Astrocyte (in vitro differentiated cells and primary cell): ENCODE measurements around the gene GPBAR1. TPM values are rescaled to one million over a fixed set of nuclear protein-coding genes. Genes with fewer than 3 reads are reported as not detected.

Experiments
- DNase-seq: peaks from one replicate; pipeline ENCODE4 v3.0.0-alpha.2; 2010; ENCODE audit warnings: low read depth
- FAIRE-seq: peaks from 2 replicates; lab custom pipeline; 2011; peaks lifted over from hg19 to GRCh38; lab: Jason Lieb, UNC
- H2AFZ ChIP-seq: 2 replicates; pipeline ENCODE4 v1.6.0; 2012; ENCODE audit warnings: low read depth, low read length, inconsistent platforms
- H3K27ac ChIP-seq: 2 replicates; pipeline ENCODE4 v1.5.1; 2011; ENCODE audit warnings: low read depth, low read length, inconsistent platforms
- H3K27me3 ChIP-seq: 2 replicates; pipeline ENCODE4 v1.6.0; 2011; ENCODE audit warnings: low read length, inconsistent platforms; ENCODE audit not compliant: insufficient read depth
- H3K36me3 ChIP-seq: 2 replicates; pipeline ENCODE4 v1.5.1; 2011; ENCODE audit warnings: low read length, inconsistent platforms; ENCODE audit not compliant: insufficient read depth
- H3K4me1 ChIP-seq: 2 replicates; pipeline ENCODE4 v1.5.1; 2011; ENCODE audit warnings: low read length, inconsistent platforms; ENCODE audit not compliant: insufficient read depth
- H3K4me2 ChIP-seq: 2 replicates; pipeline ENCODE4 v1.6.0; 2012; ENCODE audit warnings: low read length, inconsistent platforms
- H3K4me3 ChIP-seq: 2 replicates; pipeline ENCODE4 v1.5.1; 2011; ENCODE audit warnings: low read depth, mild to moderate bottlenecking, low read length, inconsistent platforms; ENCODE audit not compliant: insufficient read depth
- H3K79me2 ChIP-seq: 2 replicates; pipeline ENCODE4 v1.6.0; 2012; ENCODE audit warnings: mild to moderate bottlenecking, low read length, inconsistent platforms; ENCODE audit not compliant: insufficient read depth
- H3K9ac ChIP-seq: 2 replicates; pipeline ENCODE4 v1.6.0; 2012; ENCODE audit warnings: mild to moderate bottlenecking, low read length, inconsistent platforms
- H3K9me3 ChIP-seq: 2 replicates; pipeline ENCODE4 v1.5.1; 2012; ENCODE audit warnings: low read depth, mild to moderate bottlenecking, low read length, inconsistent platforms; ENCODE audit not compliant: insufficient read depth
- H4K20me1 ChIP-seq: 2 replicates; pipeline ENCODE4 v1.6.0; 2012; ENCODE audit warnings: low read length, inconsistent platforms; ENCODE audit not compliant: insufficient read depth
- H3K27ac Mint-ChIP-seq: one replicate; pipeline ENCODE4 v1.8.0; 2021; ENCODE audit warnings: mild to moderate bottlenecking, mixed read lengths; ENCODE audit not compliant: unreplicated experiment
- H3K27me3 Mint-ChIP-seq: one replicate; pipeline ENCODE4 v1.8.0; 2021; ENCODE audit warnings: low read depth, mixed read lengths; ENCODE audit not compliant: unreplicated experiment
- H3K36me3 Mint-ChIP-seq: one replicate; pipeline ENCODE4 v1.8.0; 2021; ENCODE audit warnings: low read depth, mixed read lengths; ENCODE audit not compliant: unreplicated experiment
- H3K4me1 Mint-ChIP-seq: one replicate; pipeline ENCODE4 v1.8.0; 2021; ENCODE audit warnings: low read depth, mixed read lengths; ENCODE audit not compliant: unreplicated experiment
- H3K4me3 Mint-ChIP-seq: one replicate; pipeline ENCODE4 v1.8.0; 2021; ENCODE audit warnings: mild to moderate bottlenecking, moderate library complexity, mixed read lengths; ENCODE audit not compliant: unreplicated experiment
- H3K9me3 Mint-ChIP-seq: one replicate; pipeline ENCODE4 v1.8.0; 2021; ENCODE audit warnings: mild to moderate bottlenecking, mixed read lengths; ENCODE audit not compliant: unreplicated experiment
- EZH2 ChIP-seq: IDR thresholded peaks from 2 replicates; pipeline ENCODE4 v1.6.1; 2012; ENCODE audit warnings: mild to moderate bottlenecking, low read length, inconsistent platforms; ENCODE audit not compliant: insufficient read depth
- total RNA-seq: library from RNA; stranded (reverse); gene quantifications from 2 replicates; pipeline ENCODE4 v1.2.1, GENCODE V29; 2021
- TF ChIP-seq, protein P1 (sequence below): IDR thresholded peaks from 2 replicates; pipeline ENCODE4 v1.5.1; 2011; ENCODE audit warnings: low read depth, mild to moderate bottlenecking, inconsistent platforms, low read length, moderate library complexity; ENCODE audit not compliant: insufficient read depth

Gene GPBAR1
- total RNA-seq, 1 donor from 2014 or later, result 0.70 TPM

DNA sequence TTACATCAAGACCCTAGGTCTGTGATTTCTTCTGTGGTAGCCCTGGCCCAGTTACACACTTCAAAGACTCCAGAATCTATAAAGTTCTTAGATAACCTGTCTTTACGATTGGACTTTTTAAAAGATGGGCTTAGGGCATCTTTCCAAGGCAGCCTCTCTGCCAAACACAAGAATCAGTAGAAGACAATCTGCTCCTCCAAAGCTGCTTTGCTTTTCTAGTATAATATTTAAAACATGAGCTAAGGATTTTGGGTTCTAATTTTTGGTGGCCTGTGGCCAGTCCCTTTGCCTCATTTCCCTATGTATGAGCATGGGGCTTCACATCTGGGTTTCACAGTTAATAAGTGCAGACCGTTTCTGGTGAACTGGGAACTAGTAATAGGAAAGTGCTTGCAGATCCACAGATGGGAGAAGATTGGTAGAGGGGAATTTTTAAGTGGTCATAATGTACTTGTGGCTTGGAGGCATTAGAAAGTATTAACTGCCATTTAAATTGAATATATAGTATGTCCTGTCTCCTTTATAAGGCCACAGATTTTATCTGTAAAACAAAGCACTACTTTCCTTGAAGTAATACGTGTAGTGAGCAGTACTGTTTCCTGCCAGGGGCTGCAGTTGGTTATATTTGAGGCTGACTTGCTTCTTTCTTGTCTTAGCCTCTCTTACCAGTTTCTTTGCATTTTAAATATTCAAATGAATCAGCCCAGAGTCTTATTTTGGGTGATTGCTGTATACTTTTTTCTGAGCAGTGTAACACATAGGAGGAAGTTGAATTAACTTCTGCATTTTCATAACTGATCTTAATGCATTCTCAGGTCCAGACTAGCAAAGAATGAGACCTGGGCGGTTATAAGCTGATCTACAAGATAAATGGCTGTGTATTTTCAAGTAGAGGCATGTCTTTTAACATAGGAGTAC lies 42.3 kb upstream of the GPBAR1 start:
- H3K79me2 ChIP-seq, result peaks cover 73% of the 10 kb centered on the region

DNA sequence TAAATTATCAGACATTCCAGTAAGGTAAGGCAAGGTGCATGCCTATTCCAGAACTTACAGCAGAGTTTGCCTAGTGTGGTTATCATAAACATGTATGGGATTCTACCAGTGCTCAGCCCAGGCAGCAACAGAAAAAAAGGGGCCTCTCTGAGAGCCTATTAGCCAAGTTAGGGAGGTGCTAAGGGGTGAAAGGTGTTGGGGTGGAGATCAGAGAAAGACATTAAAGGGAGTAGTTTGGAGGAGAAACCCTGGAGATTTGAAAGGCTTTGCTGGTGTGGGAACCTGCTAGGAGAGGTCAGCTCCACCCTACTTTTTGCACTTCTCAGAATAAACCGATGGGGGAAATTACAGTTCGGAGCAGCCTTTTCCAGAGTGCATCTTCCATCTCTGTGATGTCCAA lies 40.9 kb upstream of the GPBAR1 start:
- Histone ChIP-seq H3K27ac (no peak overlapping the region), H3K4me2 (peak overlapping the region; percentile 95), H3K9me3 (no peaks in the 10 kb centered on the region), H3K27me3 (no peaks in the 10 kb centered on the region), H3K9ac (peak overlapping the region; percentile 94), H4K20me1 (peaks cover 74% of the 10 kb centered on the region), H2AFZ (no peak overlapping the region), H3K79me2 (peaks cover 87% of the 10 kb centered on the region), H3K36me3 (peaks cover 37% of the 10 kb centered on the region), H3K4me1 (peaks cover 47% of the 10 kb centered on the region), H3K4me3 (peak overlapping the region; percentile 55)
- TF ChIP-seq, protein P1, sequence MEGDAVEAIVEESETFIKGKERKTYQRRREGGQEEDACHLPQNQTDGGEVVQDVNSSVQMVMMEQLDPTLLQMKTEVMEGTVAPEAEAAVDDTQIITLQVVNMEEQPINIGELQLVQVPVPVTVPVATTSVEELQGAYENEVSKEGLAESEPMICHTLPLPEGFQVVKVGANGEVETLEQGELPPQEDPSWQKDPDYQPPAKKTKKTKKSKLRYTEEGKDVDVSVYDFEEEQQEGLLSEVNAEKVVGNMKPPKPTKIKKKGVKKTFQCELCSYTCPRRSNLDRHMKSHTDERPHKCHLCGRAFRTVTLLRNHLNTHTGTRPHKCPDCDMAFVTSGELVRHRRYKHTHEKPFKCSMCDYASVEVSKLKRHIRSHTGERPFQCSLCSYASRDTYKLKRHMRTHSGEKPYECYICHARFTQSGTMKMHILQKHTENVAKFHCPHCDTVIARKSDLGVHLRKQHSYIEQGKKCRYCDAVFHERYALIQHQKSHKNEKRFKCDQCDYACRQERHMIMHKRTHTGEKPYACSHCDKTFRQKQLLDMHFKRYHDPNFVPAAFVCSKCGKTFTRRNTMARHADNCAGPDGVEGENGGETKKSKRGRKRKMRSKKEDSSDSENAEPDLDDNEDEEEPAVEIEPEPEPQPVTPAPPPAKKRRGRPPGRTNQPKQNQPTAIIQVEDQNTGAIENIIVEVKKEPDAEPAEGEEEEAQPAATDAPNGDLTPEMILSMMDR, result no peak
- TF ChIP-seq EZH2, result no peak
- Mint-ChIP-seq H3K27ac (peak overlapping the region; percentile 88), H3K27me3 (no peaks in the 10 kb centered on the region), H3K4me3 (peak overlapping the region; percentile 90), H3K9me3 (no peaks in the 10 kb centered on the region), H3K4me1 (peaks cover 52% of the 10 kb centered on the region), H3K36me3 (peaks cover 7% of the 10 kb centered on the region)
- DNase-seq, result no peak
- no peak for FAIRE-seq

More for the DNA sequence above, 42.3 kb upstream of the GPBAR1 start:
- peak overlapping the region; percentile 95 for H3K4me2 ChIP-seq
- no peaks in the 10 kb centered on the region for H3K9me3 Mint-ChIP-seq
- peaks cover 5% of the 10 kb centered on the region for H3K36me3 Mint-ChIP-seq
- H3K27me3 Mint-ChIP-seq, result no peaks in the 10 kb centered on the region
- H3K4me1 ChIP-seq, result peaks cover 44% of the 10 kb centered on the region
- DNase-seq, result no peak
- H3K9ac ChIP-seq, result peak overlapping the region; percentile 94
- no peak for TF ChIP-seq EZH2
- TF ChIP-seq, protein P1, result no peak
- peak overlapping the region; percentile 95 for H3K27ac Mint-ChIP-seq
- peak overlapping the region; percentile 90 for H3K4me3 Mint-ChIP-seq
- no peak for FAIRE-seq
- peak overlapping the region; percentile 98 for H3K4me3 ChIP-seq
- H3K36me3 ChIP-seq, result peaks cover 23% of the 10 kb centered on the region
- peaks cover 38% of the 10 kb centered on the region for H3K4me1 Mint-ChIP-seq
- peak overlapping the region; percentile 88 for H3K27ac ChIP-seq
- H2AFZ ChIP-seq, result no peak overlapping the region
- no peaks in the 10 kb centered on the region for H3K9me3 ChIP-seq
- no peaks in the 10 kb centered on the region for H3K27me3 ChIP-seq
- peaks cover 60% of the 10 kb centered on the region for H4K20me1 ChIP-seq
